Tibial artery (tissue), 4 donors: ENCODE data around the gene TSPAN14.
A peak's percentile ranks its signal among the peaks of the same experiment; 100 is the strongest.

Experiments used
- DNase-seq, 2 donors: peaks; one replicate each; pipeline ENCODE4 v3.0.0-alpha.2; 2019
- H3K27ac ChIP-seq, 2 donors: fragments of 200-600 bp; sonication (generic) in 1 of 2; 1 replicate in 1 of 2; 2 replicates in 1 of 2; pipeline ENCODE4 v1.5.1; 2018 to 2019; ENCODE audit warnings: mild to moderate bottlenecking in 1 of 2
- H3K27me3 ChIP-seq, 2 donors: fragments of 200-600 bp; sonication (generic) in 1 of 2; one replicate each; pipeline versions ENCODE4 v1.5.1 to v1.6.0; 2016 to 2019
- H3K36me3 ChIP-seq, 3 donors: fragments of 200-600 bp; sonication (generic) in 2 of 3; one replicate each; pipeline ENCODE4 v1.5.1; 2016 to 2019; ENCODE audit warnings: mild to moderate bottlenecking in 2 of 3
- H3K4me1 ChIP-seq, 4 donors: fragments of 200-600 bp; sonication (generic) in 2 of 4; 1 replicate in 3 of 4; 2 replicates in 1 of 4; pipeline ENCODE4 v1.5.1; 2016 to 2019
- H3K4me3 ChIP-seq, 2 donors: fragments of 200-600 bp; sonication (generic) in 1 of 2; 1 replicate in 1 of 2; 2 replicates in 1 of 2; pipeline ENCODE4 v1.5.1; 2018 to 2019; ENCODE audit warnings: mild to moderate bottlenecking in 2 of 2
- H3K9me3 ChIP-seq, 3 donors: fragments of 200-600 bp; sonication (generic) in 1 of 3; one replicate each; pipeline ENCODE4 v1.5.1; 2016 to 2019
- intact Hi-C: fragments of 100-400 bp; cut with DNase I; formaldehyde crosslinking; loops from one replicate; pipeline ENCODE4 v1.15.0; 2023; ENCODE audit warnings: low total_unique reads
- TF ChIP-seq, protein P1 (sequence below), 2 experiments: fragments of 200-600 bp in 1 of 2; fragments of 450-650 bp in 1 of 2; IDR thresholded peaks; one replicate each; pipeline ENCODE4 v1.5.1; 2017 to 2019; ENCODE audit warnings: antibody characterized with exemption in 2 of 2, mild to moderate bottlenecking in 1 of 2, moderate library complexity in 1 of 2

TSPAN14 gene

DNA sequence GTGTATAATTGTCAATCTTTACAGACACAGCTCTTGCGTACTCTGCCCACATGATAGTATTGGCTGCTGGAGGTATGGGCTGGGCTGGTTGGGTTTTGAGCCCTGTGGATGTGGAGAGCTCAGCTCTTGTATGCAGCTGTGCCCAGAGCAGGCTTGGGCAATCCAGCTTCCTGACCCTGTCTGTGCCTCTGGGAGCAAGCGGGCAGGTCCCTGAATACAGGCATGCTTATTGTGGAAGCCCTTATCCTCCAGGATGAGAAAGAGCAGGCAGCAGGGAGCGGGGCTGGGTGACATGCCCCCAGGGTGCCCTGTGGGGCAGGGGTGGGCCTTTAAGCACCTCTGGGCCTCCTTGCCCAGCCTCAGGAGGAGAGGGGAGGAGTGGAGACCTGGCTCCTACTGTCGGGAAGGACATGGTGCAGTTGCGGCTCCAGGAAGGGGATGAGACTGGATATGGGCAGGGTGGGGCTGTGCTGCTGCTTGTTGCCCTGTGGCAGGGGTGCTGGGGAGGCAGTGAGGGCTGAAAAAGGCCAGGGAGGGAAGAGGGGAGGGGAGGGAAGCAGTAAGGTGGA, 50.9 kb downstream of the TSPAN14 start:
- TF ChIP-seq, protein P1, sequence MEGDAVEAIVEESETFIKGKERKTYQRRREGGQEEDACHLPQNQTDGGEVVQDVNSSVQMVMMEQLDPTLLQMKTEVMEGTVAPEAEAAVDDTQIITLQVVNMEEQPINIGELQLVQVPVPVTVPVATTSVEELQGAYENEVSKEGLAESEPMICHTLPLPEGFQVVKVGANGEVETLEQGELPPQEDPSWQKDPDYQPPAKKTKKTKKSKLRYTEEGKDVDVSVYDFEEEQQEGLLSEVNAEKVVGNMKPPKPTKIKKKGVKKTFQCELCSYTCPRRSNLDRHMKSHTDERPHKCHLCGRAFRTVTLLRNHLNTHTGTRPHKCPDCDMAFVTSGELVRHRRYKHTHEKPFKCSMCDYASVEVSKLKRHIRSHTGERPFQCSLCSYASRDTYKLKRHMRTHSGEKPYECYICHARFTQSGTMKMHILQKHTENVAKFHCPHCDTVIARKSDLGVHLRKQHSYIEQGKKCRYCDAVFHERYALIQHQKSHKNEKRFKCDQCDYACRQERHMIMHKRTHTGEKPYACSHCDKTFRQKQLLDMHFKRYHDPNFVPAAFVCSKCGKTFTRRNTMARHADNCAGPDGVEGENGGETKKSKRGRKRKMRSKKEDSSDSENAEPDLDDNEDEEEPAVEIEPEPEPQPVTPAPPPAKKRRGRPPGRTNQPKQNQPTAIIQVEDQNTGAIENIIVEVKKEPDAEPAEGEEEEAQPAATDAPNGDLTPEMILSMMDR (IDR thresholded peaks at IDR 0.05) = no peak
- peaks cover 0 to 30% (median 28%) of the 10 kb centered on the region in 3 donors for H3K36me3 ChIP-seq
- no peaks in the 10 kb centered on the region for H3K9me3 ChIP-seq
- intact Hi-C loops = loop anchor here (2.0 to 5.0 kb wide), 2 partner anchors 60 to 123 kb away; no protein-coding TSS in a partner anchor
- DNase-seq = no peak
- peaks cover under 1 to 54% (median 27%) of the 10 kb centered on the region in 4 donors for H3K4me1 ChIP-seq
- H3K27me3 ChIP-seq = no peaks in the 10 kb centered on the region
- H3K4me3 ChIP-seq = no peak overlapping the region
- H3K27ac ChIP-seq = peak overlapping the region; percentile 15 to 29

DNA sequence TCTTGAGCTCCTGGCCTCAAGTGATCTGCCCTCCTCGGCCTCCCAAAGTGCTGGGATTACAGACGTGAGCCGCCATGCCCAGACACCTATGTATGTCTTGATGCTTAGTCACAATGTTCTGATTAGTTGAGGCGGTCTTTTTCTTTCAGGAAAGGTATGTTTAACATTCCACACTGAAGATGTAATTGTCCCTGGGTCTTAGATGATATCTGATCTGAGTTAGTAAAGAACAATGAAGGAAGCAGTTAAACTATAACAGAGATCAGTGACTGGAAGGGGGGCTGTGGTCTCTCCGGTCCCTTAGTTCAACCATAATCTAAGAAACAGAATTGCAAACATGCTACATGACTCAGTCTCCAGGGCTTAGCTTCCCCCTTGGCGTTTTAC, 52.1 kb downstream of the TSPAN14 start:
- TF ChIP-seq, protein P1 (IDR thresholded peaks at IDR 0.05) = no peak
- intact Hi-C loops = loop anchor here (5.0 kb wide), 1 partner anchor 124 kb away; no protein-coding TSS in a partner anchor

DNA sequence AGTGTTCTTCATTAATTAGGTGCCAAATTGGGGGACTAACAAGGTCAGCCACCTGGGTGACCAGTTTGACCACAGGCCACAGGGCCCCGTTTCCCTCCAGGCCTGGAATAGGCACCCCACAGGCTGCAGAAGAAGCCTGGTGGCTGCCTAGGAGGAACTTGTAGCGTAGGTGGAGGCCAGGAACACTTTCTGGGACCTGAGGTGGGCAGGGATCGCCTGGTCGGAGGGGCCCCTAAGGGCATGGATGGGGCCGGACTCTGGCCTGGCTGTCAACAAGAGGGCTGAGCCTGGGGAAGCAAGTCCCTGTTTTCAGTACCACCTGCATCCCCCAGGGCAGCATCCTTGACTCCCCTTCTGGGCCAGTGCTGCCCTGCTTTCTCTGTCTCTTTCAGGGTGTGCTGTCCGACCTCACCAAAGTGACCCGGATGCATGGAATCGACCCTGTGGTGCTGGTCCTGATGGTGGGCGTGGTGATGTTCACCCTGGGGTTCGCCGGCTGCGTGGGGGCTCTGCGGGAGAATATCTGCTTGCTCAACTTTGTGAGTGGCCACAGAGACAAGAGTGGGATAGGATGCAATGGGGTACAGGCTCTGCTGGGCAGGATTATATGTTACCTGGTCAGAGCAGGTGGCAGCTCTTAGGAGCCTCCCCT, 52.9 kb downstream of the TSPAN14 start:
- Histone ChIP-seq H3K27me3 (no peaks in the 10 kb centered on the region), H3K27ac (no peak overlapping the region), H3K4me1 (peaks cover 0 to 37% (median 21%) of the 10 kb centered on the region in 4 donors), H3K4me3 (no peak overlapping the region), H3K36me3 (peaks cover 2 to 50% (median 46%) of the 10 kb centered on the region in 3 donors), H3K9me3 (no peaks in the 10 kb centered on the region)
- TF ChIP-seq, protein P1 (IDR thresholded peaks at IDR 0.05) = no peak
- peak in 1 of 2 donors; percentile 48 for DNase-seq
- intact Hi-C loops = loop anchor here (5.0 kb wide), 1 partner anchor 125 kb away; no protein-coding TSS in a partner anchor

More for the DNA sequence above, 52.1 kb downstream of the TSPAN14 start:
- no peak for DNase-seq
- no peaks in the 10 kb centered on the region for H3K27me3 ChIP-seq
- no peaks in the 10 kb centered on the region for H3K9me3 ChIP-seq
- peaks cover 0 to 42% (median 39%) of the 10 kb centered on the region in 3 donors for H3K36me3 ChIP-seq
- no peak overlapping the region for H3K4me3 ChIP-seq
- no peak overlapping the region for H3K27ac ChIP-seq
- peaks cover 0 to 45% (median 24%) of the 10 kb centered on the region in 4 donors for H3K4me1 ChIP-seq

DNA sequence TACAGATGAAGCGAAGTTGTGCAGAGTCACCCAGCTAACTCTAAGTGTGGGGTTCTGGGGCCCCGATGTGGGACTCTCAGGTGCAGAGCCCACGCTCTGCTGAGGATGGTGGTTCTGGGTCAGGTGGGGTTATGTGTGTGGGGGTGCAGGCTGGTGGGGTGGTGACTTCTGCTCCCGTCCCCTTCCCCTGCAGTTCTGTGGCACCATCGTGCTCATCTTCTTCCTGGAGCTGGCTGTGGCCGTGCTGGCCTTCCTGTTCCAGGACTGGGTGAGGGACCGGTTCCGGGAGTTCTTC, 54.9 kb downstream of the TSPAN14 start:
- H3K9me3 ChIP-seq = no peaks in the 10 kb centered on the region
- TF ChIP-seq, protein P1 (IDR thresholded peaks at IDR 0.05) = no peak
- H3K4me1 ChIP-seq = peaks cover 0 to 20% (median 12%) of the 10 kb centered on the region in 4 donors
- peaks cover 23 to 71% (median 67%) of the 10 kb centered on the region in 3 donors for H3K36me3 ChIP-seq
- H3K27me3 ChIP-seq = no peaks in the 10 kb centered on the region
- peak in 1 of 2 donors; percentile 53 for DNase-seq
- no peak overlapping the region for H3K27ac ChIP-seq
- intact Hi-C loops = loop anchor here (5.0 kb wide), 1 partner anchor 127 kb away; no protein-coding TSS in a partner anchor
- H3K4me3 ChIP-seq = no peak overlapping the region

DNA sequence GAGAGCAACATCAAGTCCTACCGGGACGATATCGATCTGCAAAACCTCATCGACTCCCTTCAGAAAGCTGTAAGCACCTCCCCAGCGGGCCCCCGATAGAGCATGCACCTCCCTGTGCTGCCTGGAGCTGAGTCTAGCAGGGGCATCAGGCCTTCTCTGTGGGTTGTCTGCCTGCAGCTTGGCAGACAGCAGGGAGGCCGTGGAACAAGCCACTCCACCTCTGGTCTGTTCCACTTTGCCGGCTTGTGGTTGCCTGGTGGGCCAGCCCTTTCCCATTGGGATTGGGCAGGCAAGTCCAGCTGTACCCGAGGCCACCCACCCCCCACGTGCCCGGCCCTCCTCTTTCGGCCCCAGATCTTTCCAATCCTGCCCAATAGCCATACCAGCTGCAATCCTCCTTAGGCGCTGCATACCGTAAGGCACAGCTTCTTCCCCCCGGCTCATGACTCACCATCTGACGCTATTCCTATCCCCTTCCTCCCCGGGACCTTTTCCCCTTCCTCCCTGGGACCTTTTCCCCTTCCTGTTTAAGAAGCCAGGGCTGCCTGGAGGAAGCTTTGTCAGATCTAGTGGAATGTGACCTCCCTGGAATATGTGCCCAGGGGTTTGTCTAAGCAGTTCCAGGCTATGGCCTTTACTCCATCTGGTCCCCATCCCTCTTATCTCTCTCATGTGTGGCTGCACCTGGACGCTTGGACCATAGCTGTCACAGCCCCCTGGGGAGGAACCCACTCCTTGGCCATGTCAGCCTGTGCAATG, 55.5 kb downstream of the TSPAN14 start:
- peak in 1 of 2 donors; percentile 53 for DNase-seq
- Histone ChIP-seq H3K9me3 (no peaks in the 10 kb centered on the region), H3K36me3 (peaks cover 28 to 76% (median 73%) of the 10 kb centered on the region in 3 donors), H3K27me3 (no peaks in the 10 kb centered on the region), H3K27ac (no peak overlapping the region), H3K4me1 (peaks cover 0 to 15% (median 9%) of the 10 kb centered on the region in 4 donors), H3K4me3 (no peak overlapping the region)
- TF ChIP-seq, protein P1 (IDR thresholded peaks at IDR 0.05) = no peak
- intact Hi-C loops = loop anchor here (5.0 kb wide), 1 partner anchor 127 kb away; no protein-coding TSS in a partner anchor
